HCT116 (cell line): ENCODE measurements around the gene SPNS1.

Experiments used
- EZH2 ChIP-seq: fragments of 200-600 bp; sonication (generic); IDR thresholded peaks from 2 replicates; pipeline ENCODE4 v1.6.1; 2017; ENCODE audit warnings: antibody characterized with exemption, mixed run types
- EZH2phosphoT487 ChIP-seq: fragments of 200-600 bp; IDR thresholded peaks from 2 replicates; pipeline ENCODE4 v1.6.1; 2018; ENCODE audit warnings: antibody characterized with exemption, borderline replicate concordance
- FOSL1 ChIP-seq: IDR thresholded peaks from 2 replicates; pipeline ENCODE4 v1.6.1; 2012; ENCODE audit warnings: low read depth
- POLR2A ChIP-seq: IDR thresholded peaks from 2 replicates; pipeline ENCODE4 v1.7.0; 2011; ENCODE audit warnings: borderline replicate concordance; ENCODE audit not compliant: insufficient read depth, insufficient read length; ENCODE audit errors: extremely low read depth
- POLR2AphosphoS5 ChIP-seq: IDR thresholded peaks from 2 replicates; pipeline ENCODE4 v1.6.1; 2011; ENCODE audit warnings: mild to moderate bottlenecking, low read depth, low read length, moderate library complexity
- SIN3A ChIP-seq: IDR thresholded peaks from 2 replicates; pipeline ENCODE4 v1.6.1; 2012; ENCODE audit warnings: low read depth
- ZNF274 ChIP-seq: fragments of 200-500 bp; sonication (Bioruptor generic); IDR thresholded peaks from 2 replicates; pipeline ENCODE4 v1.6.1; 2014; ENCODE audit warnings: mild to moderate bottlenecking, low read depth, low read length, inconsistent platforms
- TF ChIP-seq, protein P1 (sequence below), 3 experiments: fragments of 200-600 bp in 1 of 3; sonication (generic) in 1 of 3; IDR thresholded peaks in 2 of 3; conservative IDR thresholded peaks in 1 of 3; 2 replicates each; pipeline ENCODE4 v1.5.1; 2012 to 2017; ENCODE audit warnings: low read depth in 2 of 3, low read length in 2 of 3, antibody characterized with exemption in 1 of 3, borderline replicate concordance in 1 of 3, control low read depth in 1 of 3, mild to moderate bottlenecking in 1 of 3, mixed read lengths in 1 of 3, mixed run types in 1 of 3, moderate library complexity in 1 of 3; ENCODE audit not compliant: insufficient read depth in 1 of 3

DNA sequence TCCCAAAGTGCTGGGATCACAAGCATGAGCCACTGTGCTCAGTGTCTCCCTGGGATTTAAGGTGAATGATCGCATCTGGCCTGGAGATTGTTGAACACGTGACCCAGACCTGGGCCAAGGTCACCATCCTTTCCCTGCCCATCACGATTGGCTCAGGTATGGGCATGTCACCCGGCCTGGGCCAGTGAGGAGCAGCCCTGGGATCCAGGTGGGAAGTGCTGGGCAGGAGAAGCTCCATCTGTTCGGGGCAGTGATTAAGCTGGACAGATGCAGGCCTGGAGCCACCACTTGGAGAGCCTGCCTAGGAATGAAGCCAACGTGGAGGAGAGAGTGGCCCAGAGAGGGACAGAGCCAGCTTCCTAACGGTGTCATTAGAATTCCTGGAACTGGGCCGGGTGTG lies 17.1 kb downstream of the SPNS1 start:
- no peak for TF ChIP-seq POLR2AphosphoS5
- TF ChIP-seq ZNF274 = no peak
- TF ChIP-seq, protein P1, sequence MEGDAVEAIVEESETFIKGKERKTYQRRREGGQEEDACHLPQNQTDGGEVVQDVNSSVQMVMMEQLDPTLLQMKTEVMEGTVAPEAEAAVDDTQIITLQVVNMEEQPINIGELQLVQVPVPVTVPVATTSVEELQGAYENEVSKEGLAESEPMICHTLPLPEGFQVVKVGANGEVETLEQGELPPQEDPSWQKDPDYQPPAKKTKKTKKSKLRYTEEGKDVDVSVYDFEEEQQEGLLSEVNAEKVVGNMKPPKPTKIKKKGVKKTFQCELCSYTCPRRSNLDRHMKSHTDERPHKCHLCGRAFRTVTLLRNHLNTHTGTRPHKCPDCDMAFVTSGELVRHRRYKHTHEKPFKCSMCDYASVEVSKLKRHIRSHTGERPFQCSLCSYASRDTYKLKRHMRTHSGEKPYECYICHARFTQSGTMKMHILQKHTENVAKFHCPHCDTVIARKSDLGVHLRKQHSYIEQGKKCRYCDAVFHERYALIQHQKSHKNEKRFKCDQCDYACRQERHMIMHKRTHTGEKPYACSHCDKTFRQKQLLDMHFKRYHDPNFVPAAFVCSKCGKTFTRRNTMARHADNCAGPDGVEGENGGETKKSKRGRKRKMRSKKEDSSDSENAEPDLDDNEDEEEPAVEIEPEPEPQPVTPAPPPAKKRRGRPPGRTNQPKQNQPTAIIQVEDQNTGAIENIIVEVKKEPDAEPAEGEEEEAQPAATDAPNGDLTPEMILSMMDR (IDR thresholded peaks at IDR 0.05 in 2 of 3, conservative IDR thresholded peaks at IDR 0.05 in 1 of 3; ENCODE audit: borderline replicate concordance in 1 of 3, insufficient read depth in 1 of 3, low read depth in 2 of 3, low read length in 2 of 3) = no peak
- TF ChIP-seq SIN3A = no peak
- no peak for TF ChIP-seq EZH2
- TF ChIP-seq EZH2phosphoT487 = no peak
- no peak for TF ChIP-seq POLR2A
- TF ChIP-seq FOSL1 = no peak
